ENCODE measurements around the gene UPB1. TPM values are rescaled to one million over a fixed set of nuclear protein-coding genes. Genes with fewer than 3 reads are reported as not detected.

UPB1 gene
- total RNA-seq, 1 experiment from 2014 or later = 0.09 TPM

DNA sequence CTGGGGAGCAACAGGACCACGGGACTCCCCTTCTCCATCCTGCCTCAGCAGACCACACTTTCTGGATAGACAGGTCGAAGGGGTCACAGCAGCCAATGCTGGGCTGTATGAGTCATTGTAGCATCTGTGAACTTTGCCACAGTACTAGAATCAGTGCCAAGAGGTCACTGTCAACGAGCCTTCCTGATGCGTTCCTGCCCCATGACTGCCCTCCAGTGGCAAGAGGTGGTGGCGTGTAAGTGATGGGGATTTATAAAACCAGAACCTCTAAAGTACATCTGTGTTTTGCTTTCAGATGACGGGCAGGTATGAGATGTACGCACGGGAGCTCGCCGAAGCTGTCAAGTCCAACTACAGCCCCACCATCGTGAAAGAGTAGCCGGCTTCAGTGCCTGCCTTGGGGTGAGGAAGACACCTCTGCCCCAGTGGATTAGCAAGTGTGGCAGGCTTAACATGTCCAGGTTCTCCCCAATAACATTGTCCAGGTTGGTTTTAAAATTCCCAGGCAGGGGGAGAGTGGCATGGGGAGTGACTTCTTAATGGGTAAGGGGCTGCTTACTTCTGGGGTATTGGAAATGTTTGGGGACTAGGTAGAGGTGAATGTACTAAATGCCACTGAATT, 30.4 kb downstream of the UPB1 start:
- DNase-seq (ENCODE audit: low spot score) (peak; percentile 84), ATAC-seq (peak; percentile 80)
- TF ChIP-seq, protein P1, sequence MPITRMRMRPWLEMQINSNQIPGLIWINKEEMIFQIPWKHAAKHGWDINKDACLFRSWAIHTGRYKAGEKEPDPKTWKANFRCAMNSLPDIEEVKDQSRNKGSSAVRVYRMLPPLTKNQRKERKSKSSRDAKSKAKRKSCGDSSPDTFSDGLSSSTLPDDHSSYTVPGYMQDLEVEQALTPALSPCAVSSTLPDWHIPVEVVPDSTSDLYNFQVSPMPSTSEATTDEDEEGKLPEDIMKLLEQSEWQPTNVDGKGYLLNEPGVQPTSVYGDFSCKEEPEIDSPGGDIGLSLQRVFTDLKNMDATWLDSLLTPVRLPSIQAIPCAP (CRISPR knock-in tag; IDR thresholded peaks at IDR 0.05) = no peak
- no peak for TF ChIP-seq ZNF423 (CRISPR knock-in tag; IDR thresholded peaks at IDR 0.05)
- TF ChIP-seq, protein P2, sequence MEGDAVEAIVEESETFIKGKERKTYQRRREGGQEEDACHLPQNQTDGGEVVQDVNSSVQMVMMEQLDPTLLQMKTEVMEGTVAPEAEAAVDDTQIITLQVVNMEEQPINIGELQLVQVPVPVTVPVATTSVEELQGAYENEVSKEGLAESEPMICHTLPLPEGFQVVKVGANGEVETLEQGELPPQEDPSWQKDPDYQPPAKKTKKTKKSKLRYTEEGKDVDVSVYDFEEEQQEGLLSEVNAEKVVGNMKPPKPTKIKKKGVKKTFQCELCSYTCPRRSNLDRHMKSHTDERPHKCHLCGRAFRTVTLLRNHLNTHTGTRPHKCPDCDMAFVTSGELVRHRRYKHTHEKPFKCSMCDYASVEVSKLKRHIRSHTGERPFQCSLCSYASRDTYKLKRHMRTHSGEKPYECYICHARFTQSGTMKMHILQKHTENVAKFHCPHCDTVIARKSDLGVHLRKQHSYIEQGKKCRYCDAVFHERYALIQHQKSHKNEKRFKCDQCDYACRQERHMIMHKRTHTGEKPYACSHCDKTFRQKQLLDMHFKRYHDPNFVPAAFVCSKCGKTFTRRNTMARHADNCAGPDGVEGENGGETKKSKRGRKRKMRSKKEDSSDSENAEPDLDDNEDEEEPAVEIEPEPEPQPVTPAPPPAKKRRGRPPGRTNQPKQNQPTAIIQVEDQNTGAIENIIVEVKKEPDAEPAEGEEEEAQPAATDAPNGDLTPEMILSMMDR (IDR thresholded peaks at IDR 0.05) = peak; percentile 67; the same call in 1 of the 2 replicates
- ChIA-PET CTCF (interaction anchor here (0.6 to 11.4 kb wide), 8 partner anchors 18 to 247 kb away, joined by 3 to 243 read pairs (median 4); partner anchors contain the start of gene ADORA2A), POLR2A (no interaction called here)
- H3K4me3 Mint-ChIP-seq = no peak overlapping the region
- peaks cover 12% of the 10 kb centered on the region for H3K4me1 Mint-ChIP-seq
- no peaks in the 10 kb centered on the region; the same call in 1 of the 2 replicates for H3K27me3 Mint-ChIP-seq (ENCODE audit: low read depth)
- H3K27ac Mint-ChIP-seq = no peak overlapping the region
- H3K36me3 Mint-ChIP-seq = no peaks in the 10 kb centered on the region
- no peaks in the 10 kb centered on the region for H3K9me3 Mint-ChIP-seq

DNA sequence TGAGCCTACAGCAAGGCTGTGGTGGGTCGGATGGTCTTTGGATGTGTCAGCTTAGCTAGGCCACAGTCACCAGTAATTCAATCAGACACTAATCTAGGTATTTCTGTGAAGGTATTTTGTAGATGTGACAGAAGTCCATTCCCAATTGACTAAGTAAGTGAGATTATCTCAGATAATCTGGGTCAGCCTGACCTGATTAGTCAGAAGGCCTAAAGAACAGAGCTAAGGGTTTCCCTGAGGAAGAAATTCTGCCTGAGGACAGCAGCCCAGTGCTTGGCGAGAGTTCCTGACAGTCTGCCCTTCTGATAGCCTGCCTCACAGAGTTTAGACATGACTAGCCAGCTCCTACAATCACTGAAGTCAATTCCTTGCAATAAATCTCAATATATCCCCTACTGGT, 31.1 kb downstream of the UPB1 start:
- DNase-seq (ENCODE audit: low spot score) (no peak), ATAC-seq (no peak)
- CTCF ChIA-PET = interaction anchor here (0.6 to 11.4 kb wide), 8 partner anchors 18 to 246 kb away, joined by 3 to 243 read pairs (median 4); partner anchors contain the start of gene ADORA2A
- TF ChIP-seq, protein P3, sequence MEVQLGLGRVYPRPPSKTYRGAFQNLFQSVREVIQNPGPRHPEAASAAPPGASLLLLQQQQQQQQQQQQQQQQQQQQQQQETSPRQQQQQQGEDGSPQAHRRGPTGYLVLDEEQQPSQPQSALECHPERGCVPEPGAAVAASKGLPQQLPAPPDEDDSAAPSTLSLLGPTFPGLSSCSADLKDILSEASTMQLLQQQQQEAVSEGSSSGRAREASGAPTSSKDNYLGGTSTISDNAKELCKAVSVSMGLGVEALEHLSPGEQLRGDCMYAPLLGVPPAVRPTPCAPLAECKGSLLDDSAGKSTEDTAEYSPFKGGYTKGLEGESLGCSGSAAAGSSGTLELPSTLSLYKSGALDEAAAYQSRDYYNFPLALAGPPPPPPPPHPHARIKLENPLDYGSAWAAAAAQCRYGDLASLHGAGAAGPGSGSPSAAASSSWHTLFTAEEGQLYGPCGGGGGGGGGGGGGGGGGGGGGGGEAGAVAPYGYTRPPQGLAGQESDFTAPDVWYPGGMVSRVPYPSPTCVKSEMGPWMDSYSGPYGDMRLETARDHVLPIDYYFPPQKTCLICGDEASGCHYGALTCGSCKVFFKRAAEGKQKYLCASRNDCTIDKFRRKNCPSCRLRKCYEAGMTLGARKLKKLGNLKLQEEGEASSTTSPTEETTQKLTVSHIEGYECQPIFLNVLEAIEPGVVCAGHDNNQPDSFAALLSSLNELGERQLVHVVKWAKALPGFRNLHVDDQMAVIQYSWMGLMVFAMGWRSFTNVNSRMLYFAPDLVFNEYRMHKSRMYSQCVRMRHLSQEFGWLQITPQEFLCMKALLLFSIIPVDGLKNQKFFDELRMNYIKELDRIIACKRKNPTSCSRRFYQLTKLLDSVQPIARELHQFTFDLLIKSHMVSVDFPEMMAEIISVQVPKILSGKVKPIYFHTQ (CRISPR knock-in tag; IDR thresholded peaks at IDR 0.05) = no peak
- TF ChIP-seq IRF2 (CRISPR knock-in tag; IDR thresholded peaks at IDR 0.05; ENCODE audit: borderline replicate concordance, low read depth) = no peak
- no peak for TF ChIP-seq NFATC4 (CRISPR knock-in tag; IDR thresholded peaks at IDR 0.05)
- no peak for TF ChIP-seq JUN (CRISPR knock-in tag; IDR thresholded peaks at IDR 0.05)
- TF ChIP-seq, protein P4, sequence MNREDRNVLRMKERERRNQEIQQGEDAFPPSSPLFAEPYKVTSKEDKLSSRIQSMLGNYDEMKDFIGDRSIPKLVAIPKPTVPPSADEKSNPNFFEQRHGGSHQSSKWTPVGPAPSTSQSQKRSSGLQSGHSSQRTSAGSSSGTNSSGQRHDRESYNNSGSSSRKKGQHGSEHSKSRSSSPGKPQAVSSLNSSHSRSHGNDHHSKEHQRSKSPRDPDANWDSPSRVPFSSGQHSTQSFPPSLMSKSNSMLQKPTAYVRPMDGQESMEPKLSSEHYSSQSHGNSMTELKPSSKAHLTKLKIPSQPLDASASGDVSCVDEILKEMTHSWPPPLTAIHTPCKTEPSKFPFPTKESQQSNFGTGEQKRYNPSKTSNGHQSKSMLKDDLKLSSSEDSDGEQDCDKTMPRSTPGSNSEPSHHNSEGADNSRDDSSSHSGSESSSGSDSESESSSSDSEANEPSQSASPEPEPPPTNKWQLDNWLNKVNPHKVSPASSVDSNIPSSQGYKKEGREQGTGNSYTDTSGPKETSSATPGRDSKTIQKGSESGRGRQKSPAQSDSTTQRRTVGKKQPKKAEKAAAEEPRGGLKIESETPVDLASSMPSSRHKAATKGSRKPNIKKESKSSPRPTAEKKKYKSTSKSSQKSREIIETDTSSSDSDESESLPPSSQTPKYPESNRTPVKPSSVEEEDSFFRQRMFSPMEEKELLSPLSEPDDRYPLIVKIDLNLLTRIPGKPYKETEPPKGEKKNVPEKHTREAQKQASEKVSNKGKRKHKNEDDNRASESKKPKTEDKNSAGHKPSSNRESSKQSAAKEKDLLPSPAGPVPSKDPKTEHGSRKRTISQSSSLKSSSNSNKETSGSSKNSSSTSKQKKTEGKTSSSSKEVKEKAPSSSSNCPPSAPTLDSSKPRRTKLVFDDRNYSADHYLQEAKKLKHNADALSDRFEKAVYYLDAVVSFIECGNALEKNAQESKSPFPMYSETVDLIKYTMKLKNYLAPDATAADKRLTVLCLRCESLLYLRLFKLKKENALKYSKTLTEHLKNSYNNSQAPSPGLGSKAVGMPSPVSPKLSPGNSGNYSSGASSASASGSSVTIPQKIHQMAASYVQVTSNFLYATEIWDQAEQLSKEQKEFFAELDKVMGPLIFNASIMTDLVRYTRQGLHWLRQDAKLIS (CRISPR knock-in tag; IDR thresholded peaks at IDR 0.05; ENCODE audit: borderline replicate concordance) = no peak
- no peak for TF ChIP-seq JAZF1 (CRISPR knock-in tag; IDR thresholded peaks at IDR 0.05)
- TF ChIP-seq, protein P5, sequence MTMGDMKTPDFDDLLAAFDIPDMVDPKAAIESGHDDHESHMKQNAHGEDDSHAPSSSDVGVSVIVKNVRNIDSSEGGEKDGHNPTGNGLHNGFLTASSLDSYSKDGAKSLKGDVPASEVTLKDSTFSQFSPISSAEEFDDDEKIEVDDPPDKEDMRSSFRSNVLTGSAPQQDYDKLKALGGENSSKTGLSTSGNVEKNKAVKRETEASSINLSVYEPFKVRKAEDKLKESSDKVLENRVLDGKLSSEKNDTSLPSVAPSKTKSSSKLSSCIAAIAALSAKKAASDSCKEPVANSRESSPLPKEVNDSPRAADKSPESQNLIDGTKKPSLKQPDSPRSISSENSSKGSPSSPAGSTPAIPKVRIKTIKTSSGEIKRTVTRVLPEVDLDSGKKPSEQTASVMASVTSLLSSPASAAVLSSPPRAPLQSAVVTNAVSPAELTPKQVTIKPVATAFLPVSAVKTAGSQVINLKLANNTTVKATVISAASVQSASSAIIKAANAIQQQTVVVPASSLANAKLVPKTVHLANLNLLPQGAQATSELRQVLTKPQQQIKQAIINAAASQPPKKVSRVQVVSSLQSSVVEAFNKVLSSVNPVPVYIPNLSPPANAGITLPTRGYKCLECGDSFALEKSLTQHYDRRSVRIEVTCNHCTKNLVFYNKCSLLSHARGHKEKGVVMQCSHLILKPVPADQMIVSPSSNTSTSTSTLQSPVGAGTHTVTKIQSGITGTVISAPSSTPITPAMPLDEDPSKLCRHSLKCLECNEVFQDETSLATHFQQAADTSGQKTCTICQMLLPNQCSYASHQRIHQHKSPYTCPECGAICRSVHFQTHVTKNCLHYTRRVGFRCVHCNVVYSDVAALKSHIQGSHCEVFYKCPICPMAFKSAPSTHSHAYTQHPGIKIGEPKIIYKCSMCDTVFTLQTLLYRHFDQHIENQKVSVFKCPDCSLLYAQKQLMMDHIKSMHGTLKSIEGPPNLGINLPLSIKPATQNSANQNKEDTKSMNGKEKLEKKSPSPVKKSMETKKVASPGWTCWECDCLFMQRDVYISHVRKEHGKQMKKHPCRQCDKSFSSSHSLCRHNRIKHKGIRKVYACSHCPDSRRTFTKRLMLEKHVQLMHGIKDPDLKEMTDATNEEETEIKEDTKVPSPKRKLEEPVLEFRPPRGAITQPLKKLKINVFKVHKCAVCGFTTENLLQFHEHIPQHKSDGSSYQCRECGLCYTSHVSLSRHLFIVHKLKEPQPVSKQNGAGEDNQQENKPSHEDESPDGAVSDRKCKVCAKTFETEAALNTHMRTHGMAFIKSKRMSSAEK (CRISPR knock-in tag; IDR thresholded peaks at IDR 0.05; ENCODE audit: borderline replicate concordance) = no peak
- TF ChIP-seq, protein P6, sequence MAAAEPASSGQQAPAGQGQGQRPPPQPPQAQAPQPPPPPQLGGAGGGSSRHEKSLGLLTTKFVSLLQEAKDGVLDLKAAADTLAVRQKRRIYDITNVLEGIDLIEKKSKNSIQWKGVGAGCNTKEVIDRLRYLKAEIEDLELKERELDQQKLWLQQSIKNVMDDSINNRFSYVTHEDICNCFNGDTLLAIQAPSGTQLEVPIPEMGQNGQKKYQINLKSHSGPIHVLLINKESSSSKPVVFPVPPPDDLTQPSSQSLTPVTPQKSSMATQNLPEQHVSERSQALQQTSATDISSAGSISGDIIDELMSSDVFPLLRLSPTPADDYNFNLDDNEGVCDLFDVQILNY (CRISPR knock-in tag; IDR thresholded peaks at IDR 0.05) = no peak
- no peak for TF ChIP-seq EMX1 (CRISPR knock-in tag; IDR thresholded peaks at IDR 0.05)
- TF ChIP-seq, protein P7, sequence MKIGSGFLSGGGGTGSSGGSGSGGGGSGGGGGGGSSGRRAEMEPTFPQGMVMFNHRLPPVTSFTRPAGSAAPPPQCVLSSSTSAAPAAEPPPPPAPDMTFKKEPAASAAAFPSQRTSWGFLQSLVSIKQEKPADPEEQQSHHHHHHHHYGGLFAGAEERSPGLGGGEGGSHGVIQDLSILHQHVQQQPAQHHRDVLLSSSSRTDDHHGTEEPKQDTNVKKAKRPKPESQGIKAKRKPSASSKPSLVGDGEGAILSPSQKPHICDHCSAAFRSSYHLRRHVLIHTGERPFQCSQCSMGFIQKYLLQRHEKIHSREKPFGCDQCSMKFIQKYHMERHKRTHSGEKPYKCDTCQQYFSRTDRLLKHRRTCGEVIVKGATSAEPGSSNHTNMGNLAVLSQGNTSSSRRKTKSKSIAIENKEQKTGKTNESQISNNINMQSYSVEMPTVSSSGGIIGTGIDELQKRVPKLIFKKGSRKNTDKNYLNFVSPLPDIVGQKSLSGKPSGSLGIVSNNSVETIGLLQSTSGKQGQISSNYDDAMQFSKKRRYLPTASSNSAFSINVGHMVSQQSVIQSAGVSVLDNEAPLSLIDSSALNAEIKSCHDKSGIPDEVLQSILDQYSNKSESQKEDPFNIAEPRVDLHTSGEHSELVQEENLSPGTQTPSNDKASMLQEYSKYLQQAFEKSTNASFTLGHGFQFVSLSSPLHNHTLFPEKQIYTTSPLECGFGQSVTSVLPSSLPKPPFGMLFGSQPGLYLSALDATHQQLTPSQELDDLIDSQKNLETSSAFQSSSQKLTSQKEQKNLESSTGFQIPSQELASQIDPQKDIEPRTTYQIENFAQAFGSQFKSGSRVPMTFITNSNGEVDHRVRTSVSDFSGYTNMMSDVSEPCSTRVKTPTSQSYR (CRISPR knock-in tag; IDR thresholded peaks at IDR 0.05) = no peak
- TF ChIP-seq TEAD4 (CRISPR knock-in tag; IDR thresholded peaks at IDR 0.05) = no peak
- TF ChIP-seq, protein P8, sequence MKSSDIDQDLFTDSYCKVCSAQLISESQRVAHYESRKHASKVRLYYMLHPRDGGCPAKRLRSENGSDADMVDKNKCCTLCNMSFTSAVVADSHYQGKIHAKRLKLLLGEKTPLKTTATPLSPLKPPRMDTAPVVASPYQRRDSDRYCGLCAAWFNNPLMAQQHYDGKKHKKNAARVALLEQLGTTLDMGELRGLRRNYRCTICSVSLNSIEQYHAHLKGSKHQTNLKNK (CRISPR knock-in tag; IDR thresholded peaks at IDR 0.05) = no peak
- TF ChIP-seq CREM (CRISPR knock-in tag; IDR thresholded peaks at IDR 0.05) = no peak

More for the DNA sequence above, 31.1 kb downstream of the UPB1 start:
- Mint-ChIP-seq H3K27me3 (ENCODE audit: low read depth) (no peaks in the 10 kb centered on the region; the same call in 1 of the 2 replicates), H3K9me3 (no peaks in the 10 kb centered on the region), H3K27ac (no peak overlapping the region), H3K4me3 (no peak overlapping the region), H3K36me3 (no peaks in the 10 kb centered on the region), H3K4me1 (peaks cover 12% of the 10 kb centered on the region)
- POLR2A ChIA-PET = no interaction called here

Measured in WTC11 (cell line).